Limb (tissue), 2 donors: ENCODE results near the gene GNB2.

ENCODE experiments used
- DNase-seq, 2 donors: peaks; one replicate each; pipeline ENCODE4 v3.0.0-alpha.2; 2016; ENCODE audit errors: extremely low spot score in 2 of 2

Gene GNB2

DNA sequence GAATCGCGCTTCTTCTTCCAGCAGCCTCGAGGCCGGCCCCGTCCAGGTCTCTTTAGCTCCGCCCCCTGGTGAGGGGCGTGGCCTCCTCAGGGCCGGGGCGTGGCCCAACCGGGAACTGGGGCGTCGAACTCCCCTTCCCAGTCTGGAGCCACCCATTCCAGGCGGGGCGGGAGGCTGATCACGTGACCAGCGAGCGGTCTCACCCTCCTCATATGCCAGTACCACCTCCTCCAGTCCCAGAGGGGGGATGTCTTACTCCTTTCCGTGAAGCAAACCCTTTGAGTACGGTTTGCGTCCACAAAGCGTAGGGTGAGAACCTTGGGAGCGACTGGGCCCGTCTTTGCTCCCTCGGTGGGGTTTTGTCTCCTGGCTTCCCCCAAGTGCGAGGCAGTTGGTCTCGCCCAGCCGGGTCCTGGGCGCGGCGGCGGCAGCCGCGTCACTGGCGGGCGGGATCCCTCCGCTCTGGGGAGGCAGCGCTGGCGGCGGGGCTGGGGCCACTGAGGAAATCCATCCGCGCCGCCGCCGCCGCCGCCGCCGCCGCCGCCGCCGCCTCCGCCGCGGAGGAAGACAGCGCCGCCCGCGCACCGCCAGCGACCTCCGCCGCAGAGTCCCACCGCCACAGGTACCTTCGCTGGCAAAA is at the start of gene GNB2:
GNB2 (plus strand) TSS at position 439 of the 640 bp plus-strand sequence. CDS start 2,526 bp downstream, outside the sequence.
- DNase-seq = peak; percentile 96 to 99

DNA sequence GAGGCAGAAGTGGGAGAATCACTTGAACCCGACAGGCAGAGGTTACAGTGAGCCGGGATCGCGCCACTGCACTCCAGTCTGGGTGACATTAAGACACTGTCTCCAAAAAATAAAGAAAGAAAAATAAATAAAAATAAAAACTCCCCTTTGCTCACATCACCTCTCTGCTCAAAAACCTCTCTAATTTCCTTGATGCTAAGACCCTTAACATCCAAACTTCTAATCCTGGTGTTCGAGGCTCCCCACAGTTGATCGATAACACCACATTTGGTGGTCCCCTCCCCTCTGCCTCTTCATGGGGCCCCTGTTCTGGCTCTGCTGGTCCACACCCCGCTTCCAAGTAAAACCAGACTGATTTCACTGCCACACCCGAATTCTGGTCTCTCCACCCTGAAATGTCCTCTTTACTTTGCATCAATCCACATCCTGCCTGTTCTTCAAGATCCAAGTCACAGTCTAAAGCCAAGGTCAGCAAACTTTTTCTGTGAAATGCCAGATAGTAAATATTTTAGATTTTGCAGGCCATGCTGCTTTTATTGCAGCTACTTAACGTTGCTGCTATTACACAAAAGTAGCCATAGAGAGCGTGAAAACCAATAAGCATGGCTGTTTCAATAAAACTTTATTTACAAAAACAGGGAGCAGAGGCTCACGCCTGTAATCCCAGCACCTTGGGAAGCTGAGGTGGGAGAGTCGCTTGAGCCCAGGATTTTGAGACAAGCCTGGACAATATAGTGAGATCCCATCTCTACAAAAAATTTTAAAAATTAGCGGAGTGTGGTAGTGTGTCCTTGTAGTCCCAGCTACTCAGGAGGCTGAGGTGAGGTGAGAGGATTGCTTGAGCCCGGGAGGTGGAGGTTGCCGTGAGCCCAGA is 49.4 kb upstream of the GNB2 start:
- no peak for DNase-seq

GRCh38 chr7:100626055-100626454 is 47.5 kb upstream of the GNB2 start:
- DNase-seq = no peak

- DNase-seq = peak; percentile 62 to 88
Measured at GRCh38 chr7:100626530-100627237, 46.9 kb upstream of the GNB2 start.

DNA sequence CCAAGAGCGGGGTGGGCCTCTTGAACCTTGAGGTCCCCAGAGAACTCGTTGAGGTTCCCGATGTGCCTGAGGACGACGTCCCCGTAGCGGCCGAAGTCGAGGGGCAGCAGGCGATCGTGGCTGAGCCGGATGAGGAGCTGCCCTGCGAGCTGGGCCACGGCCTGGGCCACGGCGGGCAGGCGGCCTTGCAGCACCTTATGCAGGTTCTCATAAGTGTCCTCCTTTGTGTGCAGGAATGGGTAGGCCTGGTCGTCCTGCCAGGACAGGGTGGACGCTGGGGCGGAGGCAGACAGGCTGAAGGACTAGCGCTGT is 46.3 kb upstream of the GNB2 start:
- no peak for DNase-seq

GRCh38 chr7:100629117-100629716 is 44.3 kb upstream of the GNB2 start:
- no peak for DNase-seq

- no peak for DNase-seq
Measured at GRCh38 chr7:100630066-100630465, 43.5 kb upstream of the GNB2 start.

DNA sequence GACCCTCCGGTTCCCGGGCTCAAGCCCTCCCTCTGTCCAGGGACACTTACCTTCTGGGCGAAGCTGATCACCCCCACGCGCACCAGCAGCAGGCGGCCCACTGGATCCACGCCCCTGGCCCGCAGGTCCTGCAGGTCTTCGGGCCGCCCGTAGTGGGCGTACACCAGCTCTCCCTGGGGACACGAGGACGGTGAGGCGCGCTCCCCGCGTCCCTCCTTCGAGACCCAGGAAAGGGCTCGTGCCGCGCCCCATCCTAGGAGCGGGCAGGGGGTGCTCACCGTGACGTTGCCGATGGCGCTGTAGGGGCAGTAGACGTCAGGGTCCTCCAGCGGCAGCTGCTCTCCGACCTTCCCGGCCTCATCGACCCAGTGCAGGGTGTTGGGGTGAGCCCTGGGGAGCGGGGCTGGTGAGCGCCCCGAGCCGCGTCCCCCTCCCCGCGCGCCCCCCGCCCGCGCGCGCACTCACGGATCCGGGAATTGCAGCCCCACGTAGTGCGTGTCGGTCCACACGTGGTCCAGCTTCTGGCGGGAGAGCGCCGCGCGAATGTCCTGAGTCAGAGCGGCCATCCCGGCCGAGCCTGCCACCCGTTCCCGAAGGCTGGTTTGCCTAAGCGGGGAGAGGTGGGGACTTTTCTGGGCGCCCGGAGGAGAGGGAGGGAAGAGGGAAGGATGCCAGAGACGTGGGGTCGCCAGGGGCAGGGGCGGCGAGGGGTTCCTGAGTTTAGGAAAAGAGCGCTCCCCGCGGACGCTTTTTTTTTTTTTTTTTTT is 40.4 kb upstream of the GNB2 start:
- DNase-seq = peak in 1 of 2 donors; percentile 69

GRCh38 chr7:100639995-100640516 is 33.5 kb upstream of the GNB2 start:
- DNase-seq = no peak

- no peak for DNase-seq
Measured at GRCh38 chr7:100640517-100641440, 32.8 kb upstream of the GNB2 start.

GRCh38 chr7:100641463-100641859 is 32.1 kb upstream of the GNB2 start, which contains the start of gene TFR2:
Gene TFR2 (minus strand): TSS chr7:100641552. CDS start chr7:100641509, 43 bp downstream.
- no peak for DNase-seq

GRCh38 chr7:100641860-100642533 is 31.5 kb upstream of the GNB2 start:
- no peak for DNase-seq

GRCh38 chr7:100642534-100642907 is 31.0 kb upstream of the GNB2 start:
- no peak for DNase-seq

DNA sequence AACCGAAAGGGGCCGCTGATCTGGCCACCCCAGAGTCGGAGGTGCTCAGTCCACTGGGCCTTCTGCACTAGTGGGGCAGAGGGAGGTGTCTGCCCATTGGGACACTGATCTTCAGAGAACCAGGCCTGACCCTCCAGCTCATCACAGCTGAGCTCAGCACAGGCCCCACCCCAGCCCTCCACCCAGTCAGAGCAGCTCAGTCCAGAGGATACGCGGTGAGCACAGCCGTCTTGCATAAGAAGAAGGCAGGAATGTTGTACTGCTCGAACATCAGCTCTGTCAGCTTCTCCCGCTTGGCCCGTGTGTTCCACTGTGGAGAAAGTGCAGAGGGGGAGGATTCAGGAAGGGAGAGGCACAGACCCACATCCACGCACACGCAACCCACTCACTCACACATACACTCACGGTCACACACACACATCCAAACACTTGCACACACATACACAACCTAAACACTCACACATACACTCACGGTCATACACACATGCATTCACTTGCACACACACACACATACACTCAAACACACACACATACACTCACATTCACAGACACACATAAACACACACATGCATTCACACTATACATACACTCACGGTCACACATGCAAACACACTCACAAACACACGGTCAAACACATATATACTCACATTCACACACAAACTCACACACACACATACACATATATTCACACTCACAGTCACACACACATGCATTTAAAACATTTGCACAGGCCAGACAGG is 23.5 kb upstream of the GNB2 start:
- DNase-seq = no peak

GRCh38 chr7:100654908-100655831 is 18.4 kb upstream of the GNB2 start:
- no peak for DNase-seq

DNA sequence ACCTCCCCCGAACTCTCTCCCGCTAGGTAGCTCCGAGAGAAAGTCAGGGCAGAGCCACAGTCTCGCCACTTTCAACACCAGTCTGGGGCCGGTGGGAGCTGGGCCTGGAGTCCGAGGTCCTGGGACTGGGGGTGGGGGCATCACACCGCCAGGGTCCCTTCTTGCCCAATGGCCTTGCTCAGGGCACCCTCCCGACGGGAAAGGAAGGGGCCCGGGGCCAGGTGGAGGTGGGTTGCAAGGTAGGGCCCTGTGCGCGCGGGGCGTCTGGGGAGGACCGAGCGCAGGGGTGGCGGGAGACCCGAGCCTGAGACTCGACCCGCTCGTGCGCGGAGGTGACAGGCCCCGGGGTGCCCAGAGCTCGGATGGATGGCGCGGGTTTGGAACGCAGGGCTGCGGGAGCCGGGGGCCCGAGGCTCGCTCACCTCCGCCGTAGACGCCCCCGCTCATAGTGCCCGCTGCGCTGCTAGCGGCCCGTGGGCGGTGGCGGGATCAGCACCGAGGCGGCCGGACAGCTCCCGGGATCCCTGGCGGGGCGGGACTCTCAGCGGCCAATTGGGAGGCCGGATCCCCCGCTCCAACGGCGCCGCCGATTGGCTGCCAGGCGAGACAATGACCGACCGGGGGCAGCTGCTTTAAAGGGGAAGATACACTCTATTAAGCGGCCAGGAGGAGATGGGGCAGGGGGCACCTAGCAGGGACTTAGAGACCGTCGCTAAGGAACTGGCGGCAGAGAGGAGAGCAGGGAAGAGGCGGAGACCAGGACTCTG is 17.4 kb upstream of the GNB2 start, which contains the start of gene ACTL6B:
ACTL6B (minus strand) TSS at position 541 of the 767 bp plus-strand sequence; CDS start at position 447, 94 bp downstream.
- peak; percentile 28 to 87 for DNase-seq
